Measurements from ENCODE around the gene SAXO1.

SAXO1 gene, protein sequence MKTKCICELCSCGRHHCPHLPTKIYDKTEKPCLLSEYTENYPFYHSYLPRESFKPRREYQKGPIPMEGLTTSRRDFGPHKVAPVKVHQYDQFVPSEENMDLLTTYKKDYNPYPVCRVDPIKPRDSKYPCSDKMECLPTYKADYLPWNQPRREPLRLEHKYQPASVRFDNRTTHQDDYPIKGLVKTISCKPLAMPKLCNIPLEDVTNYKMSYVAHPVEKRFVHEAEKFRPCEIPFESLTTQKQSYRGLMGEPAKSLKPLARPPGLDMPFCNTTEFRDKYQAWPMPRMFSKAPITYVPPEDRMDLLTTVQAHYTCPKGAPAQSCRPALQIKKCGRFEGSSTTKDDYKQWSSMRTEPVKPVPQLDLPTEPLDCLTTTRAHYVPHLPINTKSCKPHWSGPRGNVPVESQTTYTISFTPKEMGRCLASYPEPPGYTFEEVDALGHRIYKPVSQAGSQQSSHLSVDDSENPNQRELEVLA

DNA sequence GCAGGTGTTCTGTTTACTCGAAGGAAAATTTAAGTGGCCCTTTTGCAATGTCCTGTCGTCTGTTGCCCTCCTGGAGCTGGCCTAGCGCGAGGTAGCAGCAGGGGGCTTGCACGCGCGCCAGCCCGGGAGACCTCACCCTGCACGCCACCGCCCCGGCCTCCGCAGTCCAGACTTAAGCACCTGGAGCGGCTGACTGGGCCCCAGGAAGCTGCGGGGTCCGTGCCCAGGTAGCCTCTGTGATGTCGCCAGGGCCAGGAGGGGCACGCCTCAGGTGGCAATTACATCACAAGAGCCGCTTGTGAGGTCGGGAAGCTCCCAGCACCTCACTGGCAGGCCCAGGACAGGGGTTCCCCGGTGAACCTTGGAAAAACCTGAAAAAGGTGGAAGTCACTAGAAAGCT lies at the start of gene SAXO1:
Gene SAXO1 (minus strand): TSS at position 195 of the 400 bp plus-strand sequence. CDS start 301 bp downstream, outside the sequence.
- TF ChIP-seq, protein P1, sequence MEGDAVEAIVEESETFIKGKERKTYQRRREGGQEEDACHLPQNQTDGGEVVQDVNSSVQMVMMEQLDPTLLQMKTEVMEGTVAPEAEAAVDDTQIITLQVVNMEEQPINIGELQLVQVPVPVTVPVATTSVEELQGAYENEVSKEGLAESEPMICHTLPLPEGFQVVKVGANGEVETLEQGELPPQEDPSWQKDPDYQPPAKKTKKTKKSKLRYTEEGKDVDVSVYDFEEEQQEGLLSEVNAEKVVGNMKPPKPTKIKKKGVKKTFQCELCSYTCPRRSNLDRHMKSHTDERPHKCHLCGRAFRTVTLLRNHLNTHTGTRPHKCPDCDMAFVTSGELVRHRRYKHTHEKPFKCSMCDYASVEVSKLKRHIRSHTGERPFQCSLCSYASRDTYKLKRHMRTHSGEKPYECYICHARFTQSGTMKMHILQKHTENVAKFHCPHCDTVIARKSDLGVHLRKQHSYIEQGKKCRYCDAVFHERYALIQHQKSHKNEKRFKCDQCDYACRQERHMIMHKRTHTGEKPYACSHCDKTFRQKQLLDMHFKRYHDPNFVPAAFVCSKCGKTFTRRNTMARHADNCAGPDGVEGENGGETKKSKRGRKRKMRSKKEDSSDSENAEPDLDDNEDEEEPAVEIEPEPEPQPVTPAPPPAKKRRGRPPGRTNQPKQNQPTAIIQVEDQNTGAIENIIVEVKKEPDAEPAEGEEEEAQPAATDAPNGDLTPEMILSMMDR (IDR thresholded peaks at IDR 0.05; ENCODE audit: extremely low read depth, missing control alignments): no peak

DNA sequence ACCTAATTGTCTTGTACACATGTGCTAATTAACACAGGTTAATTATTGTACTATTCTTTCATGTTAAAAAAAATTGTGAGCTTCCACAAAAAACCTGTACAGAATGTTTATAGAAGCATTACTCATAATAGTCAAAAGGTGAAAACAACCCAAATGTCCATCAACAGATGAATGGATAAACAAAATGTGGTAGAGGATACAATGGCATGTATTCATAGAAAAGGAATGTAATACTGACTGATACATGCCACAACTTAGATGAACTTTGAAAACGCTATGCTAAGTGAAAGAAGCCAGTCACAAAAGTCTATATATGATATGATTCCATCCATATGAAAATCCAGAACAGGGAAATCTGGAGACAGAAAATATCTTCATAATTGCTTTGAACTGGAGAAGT lies 41.8 kb upstream of the SAXO1 start:
- TF ChIP-seq, protein P1 (IDR thresholded peaks at IDR 0.05; ENCODE audit: extremely low read depth, missing control alignments): no peak
- no peak for DNase-seq (ENCODE audit: low spot score)

More for the DNA sequence above, at the start of gene SAXO1:
- peak; percentile 2 for DNase-seq (ENCODE audit: low spot score)

DNA sequence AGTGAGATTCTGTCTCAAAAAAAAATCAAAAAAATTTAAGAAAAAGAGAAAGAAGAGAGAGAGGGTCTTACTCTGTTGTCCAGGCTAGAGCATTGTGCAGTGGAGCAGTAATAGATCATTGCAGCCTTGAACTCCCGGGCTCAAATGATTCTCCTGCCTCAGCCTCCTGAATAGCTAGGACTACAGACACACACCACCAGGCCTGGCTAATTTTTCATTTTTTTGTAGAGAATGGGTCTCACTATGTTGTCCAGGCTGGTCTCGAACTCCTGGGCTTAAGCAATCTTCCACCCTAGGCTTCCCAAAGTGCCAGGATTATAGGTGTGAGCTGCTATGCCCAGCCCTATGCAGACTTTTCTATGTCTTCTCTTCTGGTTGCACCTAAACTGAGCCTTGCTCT lies 41.2 kb upstream of the SAXO1 start:
- no peak for DNase-seq (ENCODE audit: low spot score)
- TF ChIP-seq, protein P1 (IDR thresholded peaks at IDR 0.05; ENCODE audit: extremely low read depth, missing control alignments): no peak

DNA sequence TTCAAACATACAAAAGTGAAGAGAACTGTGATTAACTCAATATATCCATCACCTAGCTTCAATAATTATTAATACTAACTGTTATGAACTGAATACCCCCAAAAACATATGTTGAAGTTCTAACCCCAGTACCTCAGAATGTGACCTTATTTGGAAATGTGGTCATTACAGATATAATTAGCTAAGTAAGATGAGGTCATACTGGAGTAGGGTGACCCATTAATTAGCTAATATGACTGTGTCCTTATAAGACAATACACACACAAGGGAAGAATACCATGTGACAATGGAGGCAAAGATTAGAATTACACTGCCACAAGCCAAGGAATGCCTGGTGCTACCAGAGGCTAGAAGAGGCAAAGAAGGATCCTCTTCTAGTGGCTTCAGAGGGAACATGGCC lies 24.0 kb upstream of the SAXO1 start:
- TF ChIP-seq, protein P1 (IDR thresholded peaks at IDR 0.05; ENCODE audit: extremely low read depth, missing control alignments): no peak
- no peak for DNase-seq (ENCODE audit: low spot score)

DNA sequence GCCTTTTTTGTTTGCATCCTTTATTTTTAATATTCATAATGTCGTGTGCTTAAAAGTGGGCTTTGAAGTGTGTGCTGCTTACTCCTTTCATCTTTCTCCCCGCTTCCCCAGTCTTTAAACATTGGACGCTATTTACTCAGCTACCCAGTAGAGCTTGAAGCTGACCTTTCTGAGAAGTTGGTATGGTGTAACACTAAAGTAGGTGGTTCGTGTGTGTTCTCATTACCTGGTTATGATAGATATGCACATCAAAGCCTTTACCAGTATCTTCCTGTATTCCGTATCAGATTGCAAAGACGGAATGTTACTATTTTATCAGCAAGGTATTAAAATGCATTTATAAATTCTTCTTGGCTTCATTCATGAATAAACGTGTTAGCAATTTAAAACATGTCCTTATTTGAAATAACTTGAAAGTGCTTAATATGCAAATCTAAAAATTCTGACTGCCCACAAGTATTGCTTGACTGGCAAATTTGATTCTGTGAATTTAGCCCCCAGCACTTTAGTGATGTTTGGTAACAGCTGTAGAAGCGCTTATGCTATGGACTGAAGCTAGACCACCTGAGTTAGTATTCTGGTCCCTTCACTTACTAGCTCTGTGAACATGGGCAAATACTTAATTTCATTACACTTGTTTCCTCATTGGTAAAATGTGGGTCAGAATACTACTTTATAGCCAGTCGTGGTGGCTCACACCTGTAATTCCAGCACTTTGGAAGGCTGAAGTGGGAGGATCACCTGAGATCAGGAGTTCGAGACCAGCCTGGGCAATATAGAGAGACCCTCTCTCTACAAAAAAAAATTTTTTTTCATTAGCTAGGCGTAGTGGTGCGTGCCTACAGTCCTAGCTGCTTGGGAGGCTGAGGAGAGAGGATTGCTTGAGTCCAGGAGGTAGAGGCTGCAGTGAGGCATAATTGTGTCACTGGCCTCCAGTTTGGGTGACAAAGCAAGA lies 17.9 kb upstream of the SAXO1 start:
- TF ChIP-seq, protein P1 (IDR thresholded peaks at IDR 0.05; ENCODE audit: extremely low read depth, missing control alignments): no peak
- DNase-seq (ENCODE audit: low spot score): no peak

DNA sequence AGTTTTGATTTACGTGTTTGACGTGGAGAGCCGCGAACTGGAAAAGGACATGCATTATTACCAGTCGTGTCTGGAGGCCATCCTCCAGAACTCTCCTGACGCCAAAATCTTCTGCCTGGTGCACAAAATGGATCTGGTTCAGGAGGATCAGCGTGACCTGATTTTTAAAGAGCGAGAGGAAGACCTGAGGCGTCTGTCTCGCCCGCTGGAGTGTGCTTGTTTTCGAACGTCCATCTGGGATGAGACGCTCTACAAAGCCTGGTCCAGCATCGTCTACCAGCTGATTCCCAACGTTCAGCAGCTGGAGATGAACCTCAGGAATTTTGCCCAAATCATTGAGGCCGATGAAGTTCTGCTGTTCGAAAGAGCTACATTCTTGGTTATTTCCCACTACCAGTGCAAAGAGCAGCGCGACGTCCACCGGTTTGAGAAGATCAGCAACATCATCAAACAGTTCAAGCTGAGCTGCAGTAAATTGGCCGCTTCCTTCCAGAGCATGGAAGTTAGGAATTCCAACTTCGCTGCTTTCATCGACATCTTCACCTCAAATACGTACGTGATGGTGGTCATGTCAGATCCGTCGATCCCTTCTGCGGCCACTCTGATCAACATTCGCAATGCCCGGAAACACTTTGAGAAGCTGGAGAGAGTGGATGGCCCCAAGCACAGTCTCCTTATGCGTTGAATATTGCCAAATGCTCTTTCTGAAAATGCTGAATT lies 17.1 kb upstream of the SAXO1 start:
- TF ChIP-seq, protein P1 (IDR thresholded peaks at IDR 0.05; ENCODE audit: extremely low read depth, missing control alignments): no peak
- no peak for DNase-seq (ENCODE audit: low spot score)
